Esophagus squamous epithelium (tissue), 5 donors: ENCODE results near the gene ELL2. TPM values are rescaled to one million over a fixed set of nuclear protein-coding genes. Genes with fewer than 3 reads are reported as not detected.

Experiments
- DNase-seq: peaks from one replicate; lab custom pipeline; 2025; lab: John Stamatoyannopoulos, UW
- H3K27ac ChIP-seq, 4 donors: fragments of 200-600 bp; sonication (generic); one replicate each; pipeline ENCODE4 v1.5.1; 2016 to 2019; ENCODE audit warnings: mild to moderate bottlenecking in 1 of 4
- H3K27me3 ChIP-seq, 4 donors: fragments of 200-600 bp; sonication (generic); 1 replicate in 3 of 4; 2 replicates in 1 of 4; pipeline versions ENCODE4 v1.5.1 to v1.6.0; 2017 to 2021; ENCODE audit warnings: antibody characterized with exemption in 1 of 4
- H3K36me3 ChIP-seq, 3 donors: fragments of 200-600 bp; sonication (generic); one replicate each; pipeline ENCODE4 v1.5.1; 2016 to 2019
- H3K4me1 ChIP-seq, 3 donors: fragments of 200-600 bp; sonication (generic); one replicate each; pipeline ENCODE4 v1.5.1; 2017 to 2019
- H3K4me3 ChIP-seq, 4 donors: fragments of 200-600 bp; sonication (generic); 1 replicate in 3 of 4; 2 replicates in 1 of 4; pipeline ENCODE4 v1.5.1; 2016 to 2019; ENCODE audit warnings: mild to moderate bottlenecking in 2 of 4, moderate library complexity in 1 of 4
- H3K9me3 ChIP-seq, 3 donors: fragments of 200-600 bp; sonication (generic); one replicate each; pipeline ENCODE4 v1.5.1; 2016 to 2019
- POLR2A ChIP-seq, 4 donors: fragments of 450-650 bp; IDR thresholded peaks; one replicate each; pipeline ENCODE4 v1.6.1; 2017; ENCODE audit warnings: antibody characterized with exemption in 4 of 4, mild to moderate bottlenecking in 4 of 4, moderate library complexity in 3 of 4
- WGBS, 2 donors: methylation state at CpG; one replicate each; pipeline ENCODE4 v1.1.5; 2018; 5-methylcytosine and 5-hydroxymethylcytosine counted together
- intact Hi-C: fragments of 100-400 bp; cut with DNase I; formaldehyde crosslinking; loops from one replicate; pipeline ENCODE4 v1.15.0; 2022
- total RNA-seq, 4 donors: library from RNA; depleted of rRNA; stranded (reverse); fragments of >200 nt; gene quantifications; one replicate each; pipeline ENCODE4 v1.1.0, GENCODE V29; 2016
- TF ChIP-seq, protein P1 (sequence below), 6 experiments: fragments of 450-650 bp in 4 of 6; fragments of 200-600 bp in 2 of 6; sonication (generic) in 2 of 6; IDR thresholded peaks; one replicate each; pipeline ENCODE4 v1.5.1; 2016 to 2019; ENCODE audit warnings: antibody characterized with exemption in 6 of 6, mild to moderate bottlenecking in 4 of 6, moderate library complexity in 4 of 6
- donor health status: DM: yes; HTN: yes; CAD: no.

The ELL2 gene
- total RNA-seq, 4 donors from 2014 or later, result 74.9 to 124 (median 121) TPM

DNA sequence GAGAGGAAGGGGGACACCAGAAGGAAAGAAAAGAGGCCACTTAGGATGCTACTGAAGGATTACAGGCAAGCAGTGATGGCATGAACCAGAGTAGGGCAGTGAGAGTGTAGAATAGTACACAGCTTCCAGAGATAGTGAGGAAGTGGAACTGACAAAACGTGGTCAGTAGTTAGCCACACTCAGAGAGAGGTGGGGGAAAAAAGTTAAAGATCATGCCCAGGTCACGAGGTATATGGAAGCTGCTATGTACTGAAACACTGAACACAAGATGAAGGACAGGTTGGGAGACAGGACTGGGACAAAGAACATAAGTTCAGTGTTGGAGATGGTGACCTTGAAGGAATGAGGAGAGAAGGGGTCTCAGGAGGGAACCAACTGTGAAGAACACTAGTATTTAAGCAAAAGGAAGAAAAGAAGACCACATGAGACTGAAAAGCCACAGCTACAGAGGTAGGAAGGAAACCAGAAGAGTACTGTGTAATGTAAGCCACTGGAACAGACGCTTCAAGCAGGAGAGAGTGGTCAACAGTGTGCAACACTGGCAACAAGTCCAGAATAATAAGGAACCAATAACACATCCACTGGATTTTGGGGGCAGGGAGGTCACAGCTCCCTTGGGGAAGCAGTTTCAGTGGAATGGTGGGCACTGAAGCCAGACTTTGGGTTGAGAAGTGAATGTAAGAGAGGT is 45.5 kb downstream of the ELL2 start:
- no peaks in the 10 kb centered on the region for H3K9me3 ChIP-seq
- TF ChIP-seq POLR2A (IDR thresholded peaks at IDR 0.05), result no peak
- TF ChIP-seq, protein P1, sequence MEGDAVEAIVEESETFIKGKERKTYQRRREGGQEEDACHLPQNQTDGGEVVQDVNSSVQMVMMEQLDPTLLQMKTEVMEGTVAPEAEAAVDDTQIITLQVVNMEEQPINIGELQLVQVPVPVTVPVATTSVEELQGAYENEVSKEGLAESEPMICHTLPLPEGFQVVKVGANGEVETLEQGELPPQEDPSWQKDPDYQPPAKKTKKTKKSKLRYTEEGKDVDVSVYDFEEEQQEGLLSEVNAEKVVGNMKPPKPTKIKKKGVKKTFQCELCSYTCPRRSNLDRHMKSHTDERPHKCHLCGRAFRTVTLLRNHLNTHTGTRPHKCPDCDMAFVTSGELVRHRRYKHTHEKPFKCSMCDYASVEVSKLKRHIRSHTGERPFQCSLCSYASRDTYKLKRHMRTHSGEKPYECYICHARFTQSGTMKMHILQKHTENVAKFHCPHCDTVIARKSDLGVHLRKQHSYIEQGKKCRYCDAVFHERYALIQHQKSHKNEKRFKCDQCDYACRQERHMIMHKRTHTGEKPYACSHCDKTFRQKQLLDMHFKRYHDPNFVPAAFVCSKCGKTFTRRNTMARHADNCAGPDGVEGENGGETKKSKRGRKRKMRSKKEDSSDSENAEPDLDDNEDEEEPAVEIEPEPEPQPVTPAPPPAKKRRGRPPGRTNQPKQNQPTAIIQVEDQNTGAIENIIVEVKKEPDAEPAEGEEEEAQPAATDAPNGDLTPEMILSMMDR (IDR thresholded peaks at IDR 0.05), result no peak
- intact Hi-C loops, result no loop called here
- no peak for DNase-seq
- no peak overlapping the region for H3K27ac ChIP-seq
- 59 to 63% methylated on average over 3 of the region's 3 CpGs for WGBS, 2 donors
- H3K4me1 ChIP-seq, result peaks cover 5 to 49% (median 18%) of the 10 kb centered on the region in 3 donors
- H3K4me3 ChIP-seq, result no peak overlapping the region
- H3K27me3 ChIP-seq, result no peaks in the 10 kb centered on the region
- peaks cover 0 to 78% (median 0%) of the 10 kb centered on the region in 3 donors for H3K36me3 ChIP-seq

DNA sequence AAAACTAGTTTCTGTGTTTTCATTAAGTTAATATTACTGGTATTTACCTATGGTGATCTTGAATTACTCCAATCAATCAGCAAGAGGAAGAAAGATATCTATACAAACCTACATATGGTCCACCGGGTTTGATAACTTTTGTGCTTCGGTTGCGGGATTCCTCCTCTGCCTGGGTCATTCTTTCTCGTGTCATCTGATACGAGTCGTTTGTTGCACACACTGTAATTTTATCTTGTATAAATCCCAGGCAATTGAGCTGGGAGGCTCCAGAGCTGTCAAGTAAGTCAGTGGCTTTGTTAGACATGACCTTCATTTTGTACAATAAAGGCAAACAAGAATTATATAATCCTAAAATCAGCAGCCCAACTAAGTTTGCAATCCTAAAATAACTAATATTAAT is 48.0 kb downstream of the ELL2 start:
- Histone ChIP-seq H3K4me3 (no peak overlapping the region), H3K4me1 (peaks cover 0 to 24% (median 5%) of the 10 kb centered on the region in 3 donors), H3K36me3 (peaks cover 0 to 97% (median 0%) of the 10 kb centered on the region in 3 donors), H3K9me3 (no peaks in the 10 kb centered on the region), H3K27me3 (no peaks in the 10 kb centered on the region), H3K27ac (no peak overlapping the region)
- DNase-seq, result no peak
- WGBS, 2 donors, result 91 to 92% methylated on average over 6 of the region's 6 CpGs
- TF ChIP-seq, protein P1 (IDR thresholded peaks at IDR 0.05), result no peak
- no peak for TF ChIP-seq POLR2A (IDR thresholded peaks at IDR 0.05)
- intact Hi-C loops, result no loop called here

DNA sequence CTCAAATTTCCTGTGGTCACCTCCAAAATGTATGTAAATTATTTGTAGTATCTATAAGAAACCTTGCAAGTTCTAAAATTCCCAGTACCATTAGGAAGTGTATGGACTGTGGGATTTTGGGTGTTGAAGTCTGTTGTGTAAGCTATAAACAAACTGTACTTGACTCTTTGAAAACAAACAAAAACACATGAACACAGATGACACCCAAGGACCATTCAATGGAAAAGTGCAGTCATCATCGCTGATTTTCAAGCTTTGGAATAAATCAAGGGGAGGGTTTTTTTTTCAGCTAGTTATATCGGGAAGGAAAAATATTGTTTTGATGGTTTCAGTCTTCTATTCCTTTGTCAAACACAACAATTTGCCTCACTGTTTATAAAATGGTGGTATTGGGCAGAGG is 49.6 kb downstream of the ELL2 start:
- no peak overlapping the region for H3K4me3 ChIP-seq
- WGBS, 2 donors, result 73 to 88% methylated on average over 2 of the region's 2 CpGs
- peaks cover 0 to 23% (median 5%) of the 10 kb centered on the region in 3 donors for H3K4me1 ChIP-seq
- no peak overlapping the region for H3K27ac ChIP-seq
- DNase-seq, result no peak
- H3K36me3 ChIP-seq, result peaks cover 0 to 94% (median 0%) of the 10 kb centered on the region in 3 donors
- no peaks in the 10 kb centered on the region for H3K9me3 ChIP-seq
- intact Hi-C loops, result no loop called here
- H3K27me3 ChIP-seq, result no peaks in the 10 kb centered on the region
- TF ChIP-seq, protein P1 (IDR thresholded peaks at IDR 0.05), result no peak
- TF ChIP-seq POLR2A (IDR thresholded peaks at IDR 0.05), result no peak

DNA sequence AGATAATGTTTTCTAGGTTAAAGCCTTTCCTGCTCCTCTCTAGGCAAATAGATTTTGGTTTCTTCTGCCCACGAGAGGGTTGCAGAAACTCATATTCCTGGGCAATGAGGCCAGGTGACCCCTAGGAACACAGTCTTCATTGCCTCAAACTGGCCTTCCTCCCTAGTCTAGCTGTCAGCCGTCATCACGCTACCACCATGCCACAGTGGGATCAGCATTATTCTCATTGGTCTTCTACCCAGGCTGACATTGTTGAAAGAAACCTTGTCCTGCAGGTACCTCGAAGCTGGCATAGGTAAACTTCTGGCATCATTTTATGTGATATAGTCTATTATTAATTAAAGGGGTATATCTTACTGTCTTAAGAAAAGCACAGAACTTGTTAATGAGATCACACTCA is 51.1 kb downstream of the ELL2 start:
- 94 to 97% methylated on average over 4 of the region's 4 CpGs for WGBS, 2 donors
- Histone ChIP-seq H3K27me3 (no peaks in the 10 kb centered on the region), H3K36me3 (peaks cover 0 to 94% (median 0%) of the 10 kb centered on the region in 3 donors), H3K4me3 (no peak overlapping the region), H3K9me3 (no peaks in the 10 kb centered on the region), H3K4me1 (peaks cover 0 to 25% (median 0%) of the 10 kb centered on the region in 3 donors), H3K27ac (no peak overlapping the region)
- intact Hi-C loops, result no loop called here
- DNase-seq, result no peak
- no peak for TF ChIP-seq POLR2A (IDR thresholded peaks at IDR 0.05)
- TF ChIP-seq, protein P1 (IDR thresholded peaks at IDR 0.05), result no peak

DNA sequence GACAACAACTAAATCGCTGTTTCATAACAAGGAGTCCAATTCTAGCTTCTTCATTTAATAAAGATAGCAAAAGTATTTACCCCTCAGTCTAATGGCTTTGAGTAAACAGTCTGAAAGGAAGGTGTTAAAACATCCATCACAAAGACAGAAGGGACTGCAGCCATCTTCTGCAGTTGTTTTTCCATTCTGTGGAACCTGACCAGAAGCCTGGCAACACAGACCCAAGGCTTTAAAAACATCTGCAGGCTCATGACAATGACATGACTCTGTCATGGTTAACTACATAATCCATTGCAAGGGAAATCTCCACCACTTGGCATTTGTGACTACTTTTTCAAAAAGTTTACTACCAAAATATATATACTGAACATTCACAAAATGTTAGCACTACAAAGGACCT is 51.9 kb downstream of the ELL2 start:
- 70 to 76% methylated on average over 1 of the region's 1 CpG for WGBS, 2 donors
- Histone ChIP-seq H3K27me3 (no peaks in the 10 kb centered on the region), H3K9me3 (no peaks in the 10 kb centered on the region), H3K36me3 (peaks cover 0 to 94% (median 0%) of the 10 kb centered on the region in 3 donors), H3K27ac (no peak overlapping the region), H3K4me3 (no peak overlapping the region), H3K4me1 (peaks cover 0 to 25% (median 0%) of the 10 kb centered on the region in 3 donors)
- intact Hi-C loops, result no loop called here
- TF ChIP-seq, protein P1 (IDR thresholded peaks at IDR 0.05), result no peak
- no peak for TF ChIP-seq POLR2A (IDR thresholded peaks at IDR 0.05)
- DNase-seq, result no peak
